Left renal pelvis (tissue), 4 donors: ENCODE measurements around the gene SYNDIG1. TPM values are rescaled to one million over a fixed set of nuclear protein-coding genes. Genes with fewer than 3 reads are reported as not detected.
"Not testable (repeated sequence)": the region's sequence is repeated elsewhere in the genome, so short reads cannot be mapped to it uniquely, and the experiment has no call there.

Experiments used
- DNase-seq, 4 donors: peaks; one replicate each; pipeline ENCODE4 v3.0.0-alpha.2; 2013; ENCODE audit warnings: low read depth in 4 of 4, low spot score in 3 of 4
- polyA plus RNA-seq, 4 donors: library from polyadenylated mRNA; unstranded; fragments of 120-200 nt; gene quantifications; one replicate each; pipeline ENCODE4 v1.2.1, GENCODE V29; 2013; ENCODE audit not compliant: insufficient read length in 4 of 4

Gene SYNDIG1
- polyA plus RNA-seq, 4 donors: 1.4 to 9.3 (median 8.8) TPM

- no peak for DNase-seq
These were observed 21.2 kb downstream of the SYNDIG1 start for GRCh38 chr20:24490598-24490997.

GRCh38 chr20:24491041-24491756 is 21.8 kb downstream of the SYNDIG1 start:
- no peak for DNase-seq

GRCh38 chr20:24492031-24492607 is 22.7 kb downstream of the SYNDIG1 start:
- no peak for DNase-seq

GRCh38 chr20:24492698-24493097 is 23.3 kb downstream of the SYNDIG1 start:
- DNase-seq: no peak

- no peak for DNase-seq
These were observed 23.8 kb downstream of the SYNDIG1 start for GRCh38 chr20:24493181-24493580.

- DNase-seq: no peak
These were observed 24.4 kb downstream of the SYNDIG1 start for GRCh38 chr20:24493661-24494459.

GRCh38 chr20:24494460-24494920 is 25.1 kb downstream of the SYNDIG1 start:
- DNase-seq: no peak

- no peak for DNase-seq
These were observed 25.8 kb downstream of the SYNDIG1 start for GRCh38 chr20:24495266-24495665.

- peak in 1 of 4 donors; percentile 26 for DNase-seq
These were observed 28.4 kb downstream of the SYNDIG1 start for GRCh38 chr20:24497851-24498250.

- DNase-seq: no peak
These were observed 29.2 kb downstream of the SYNDIG1 start for GRCh38 chr20:24498641-24499040.

- DNase-seq: no peak
These were observed 30.0 kb downstream of the SYNDIG1 start for GRCh38 chr20:24499472-24499871.

GRCh38 chr20:24501764-24502556 is 32.5 kb downstream of the SYNDIG1 start:
- DNase-seq: no peak

- DNase-seq: no peak
These were observed 33.2 kb downstream of the SYNDIG1 start for GRCh38 chr20:24502661-24503060.

- no peak for DNase-seq
These were observed 34.0 kb downstream of the SYNDIG1 start for GRCh38 chr20:24503352-24503931.

- no peak for DNase-seq
These were observed 35.2 kb downstream of the SYNDIG1 start for GRCh38 chr20:24504331-24505285.

GRCh38 chr20:24506146-24506545 is 36.7 kb downstream of the SYNDIG1 start:
- DNase-seq: no peak

- DNase-seq: no peak
These were observed 37.3 kb downstream of the SYNDIG1 start for GRCh38 chr20:24506696-24507095.

- DNase-seq: no peak
These were observed 37.9 kb downstream of the SYNDIG1 start for GRCh38 chr20:24507182-24507853.

- DNase-seq: not testable (repeated sequence)
These were observed 43.0 kb downstream of the SYNDIG1 start for GRCh38 chr20:24512441-24512840.
